Astrocyte (in vitro differentiated cells and primary cell): ENCODE measurements around the gene NPDC1.
A peak's percentile ranks its signal among the peaks of the same experiment; 100 is the strongest.

Experiments
- EZH2 ChIP-seq: IDR thresholded peaks from 2 replicates; pipeline ENCODE4 v1.6.1; 2012; ENCODE audit warnings: mild to moderate bottlenecking, low read length, inconsistent platforms; ENCODE audit not compliant: insufficient read depth
- TF ChIP-seq, protein P1 (sequence below): IDR thresholded peaks from 2 replicates; pipeline ENCODE4 v1.5.1; 2011; ENCODE audit warnings: low read depth, mild to moderate bottlenecking, inconsistent platforms, low read length, moderate library complexity; ENCODE audit not compliant: insufficient read depth

DNA sequence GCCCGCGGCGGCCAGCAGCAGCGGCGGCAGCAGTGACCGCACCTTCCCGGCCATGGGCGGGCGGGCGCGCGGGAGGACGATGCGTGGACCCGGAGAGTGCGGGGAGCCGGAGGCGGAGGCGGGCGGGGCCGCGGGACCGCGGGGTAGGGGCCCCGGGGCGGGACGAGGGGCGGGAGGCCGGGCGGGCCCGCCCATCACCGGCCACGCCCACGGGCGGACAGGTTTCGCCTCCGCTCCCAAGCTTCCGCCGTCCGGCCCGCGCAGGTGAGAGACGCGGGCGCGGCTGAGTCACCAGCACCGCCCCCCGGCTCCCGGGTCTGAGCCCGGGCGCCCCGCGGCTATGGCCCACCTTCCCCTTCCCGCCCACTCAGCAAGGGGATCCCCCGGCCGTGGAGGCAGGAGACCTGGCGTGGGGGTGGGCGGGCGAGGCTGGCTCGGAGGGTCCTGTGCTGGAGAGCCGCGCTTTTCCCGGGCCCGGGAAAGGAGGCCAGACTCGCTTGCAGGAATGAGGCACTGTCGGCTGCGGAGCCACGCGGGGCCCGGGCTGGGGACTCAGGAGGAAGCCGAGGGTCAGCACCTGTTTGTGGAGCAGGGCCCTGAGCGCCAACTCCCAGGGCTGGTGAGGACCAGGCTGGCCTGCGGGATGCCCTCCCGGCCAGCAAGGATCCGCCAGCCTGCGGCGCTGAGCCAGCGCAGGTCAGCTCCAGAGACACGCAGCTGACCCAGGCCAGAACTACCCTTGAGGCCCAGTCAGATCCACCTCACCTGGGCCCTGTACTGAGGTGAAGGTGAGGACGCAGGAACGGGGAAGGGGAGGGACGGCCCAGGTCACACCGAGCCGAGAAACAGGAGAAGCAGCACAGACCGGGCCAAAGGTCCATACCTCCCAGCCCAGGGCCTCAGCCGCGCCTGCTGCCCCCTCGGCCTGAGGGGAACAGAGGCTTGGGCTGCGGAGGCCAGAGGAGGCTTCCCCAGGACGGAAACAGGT, 8.3 kb upstream of the NPDC1 start, which contains the start of gene ENTPD2:
- TF ChIP-seq, protein P1, sequence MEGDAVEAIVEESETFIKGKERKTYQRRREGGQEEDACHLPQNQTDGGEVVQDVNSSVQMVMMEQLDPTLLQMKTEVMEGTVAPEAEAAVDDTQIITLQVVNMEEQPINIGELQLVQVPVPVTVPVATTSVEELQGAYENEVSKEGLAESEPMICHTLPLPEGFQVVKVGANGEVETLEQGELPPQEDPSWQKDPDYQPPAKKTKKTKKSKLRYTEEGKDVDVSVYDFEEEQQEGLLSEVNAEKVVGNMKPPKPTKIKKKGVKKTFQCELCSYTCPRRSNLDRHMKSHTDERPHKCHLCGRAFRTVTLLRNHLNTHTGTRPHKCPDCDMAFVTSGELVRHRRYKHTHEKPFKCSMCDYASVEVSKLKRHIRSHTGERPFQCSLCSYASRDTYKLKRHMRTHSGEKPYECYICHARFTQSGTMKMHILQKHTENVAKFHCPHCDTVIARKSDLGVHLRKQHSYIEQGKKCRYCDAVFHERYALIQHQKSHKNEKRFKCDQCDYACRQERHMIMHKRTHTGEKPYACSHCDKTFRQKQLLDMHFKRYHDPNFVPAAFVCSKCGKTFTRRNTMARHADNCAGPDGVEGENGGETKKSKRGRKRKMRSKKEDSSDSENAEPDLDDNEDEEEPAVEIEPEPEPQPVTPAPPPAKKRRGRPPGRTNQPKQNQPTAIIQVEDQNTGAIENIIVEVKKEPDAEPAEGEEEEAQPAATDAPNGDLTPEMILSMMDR: no peak
- peak; percentile 71 for TF ChIP-seq EZH2
